Transverse colon (tissue), 4 donors: ENCODE data around the gene FBXO42.

Source experiments
- CTCF ChIP-seq, 5 experiments: fragments of 200-600 bp in 3 of 5; fragments of 450-650 bp in 2 of 5; sonication (generic) in 3 of 5; IDR thresholded peaks; 1 replicate in 2 of 5; 2 replicates in 3 of 5; pipeline ENCODE4 v1.5.1; 2016 to 2017; ENCODE audit warnings: antibody characterized with exemption in 5 of 5, inconsistent platforms in 3 of 5, mild to moderate bottlenecking in 2 of 5, moderate library complexity in 1 of 5
- EP300 ChIP-seq: sonication (generic); formaldehyde crosslinking; IDR thresholded peaks from one replicate; pipeline ENCODE4 v1.6.1; 2017; ENCODE audit warnings: antibody characterized with exemption, low read depth
- POLR2A ChIP-seq: fragments of 450-650 bp; IDR thresholded peaks from one replicate; pipeline ENCODE4 v1.6.1; 2016; ENCODE audit warnings: antibody characterized with exemption, mild to moderate bottlenecking, moderate library complexity
- POLR2AphosphoS5 ChIP-seq, 3 donors: sonication (generic); formaldehyde crosslinking; IDR thresholded peaks; one replicate each; pipeline ENCODE4 v1.6.1; 2016; ENCODE audit warnings: antibody characterized with exemption in 3 of 3

- TF ChIP-seq POLR2A, result no peak
- TF ChIP-seq CTCF (IDR thresholded peaks at IDR 0.05), result no peak
- no peak for TF ChIP-seq EP300
- no peak for TF ChIP-seq POLR2AphosphoS5 (IDR thresholded peaks at IDR 0.05)
These were observed 19.4 kb upstream of the FBXO42 start for GRCh38 chr1:16371725-16372124.
